ENCODE results near the gene FRS3. TPM values are rescaled to one million over a fixed set of nuclear protein-coding genes. Genes with fewer than 3 reads are reported as not detected.

FRS3 gene
- total RNA-seq, 2 donors from 2014 or later, result 4.0 to 5.2 TPM

- intact Hi-C loops (cut with DNase I), result no loop called here
- peak; percentile 81 for DNase-seq
- ATAC-seq, result peak; percentile 75 to 82
These were observed 45.7 kb downstream of the FRS3 start for GRCh38 chr6:41733707-41734665.

- intact Hi-C loops (cut with DNase I), result no loop called here
- no peak for ATAC-seq
- no peak for DNase-seq
These were observed 46.4 kb downstream of the FRS3 start for GRCh38 chr6:41733360-41733706.

- no peak for DNase-seq
- intact Hi-C loops (cut with DNase I), result no loop called here
- ATAC-seq, result no peak
These were observed 46.9 kb downstream of the FRS3 start for GRCh38 chr6:41732591-41733359.

- intact Hi-C loops (cut with DNase I), result no loop called here
- DNase-seq, result no peak
- ATAC-seq, result no peak
These were observed 47.6 kb downstream of the FRS3 start for GRCh38 chr6:41732149-41732548.

GRCh38 chr6:41731561-41732086 is 48.1 kb downstream of the FRS3 start:
- no peak for ATAC-seq
- intact Hi-C loops (cut with DNase I), result no loop called here
- DNase-seq, result no peak

- no peak for DNase-seq
- ATAC-seq, result no peak
- intact Hi-C loops (cut with DNase I), result no loop called here
These were observed 48.9 kb downstream of the FRS3 start for GRCh38 chr6:41730531-41731436.

- ATAC-seq (no peak), DNase-seq (no peak)
- intact Hi-C loops (cut with DNase I), result no loop called here
These were observed 50.1 kb downstream of the FRS3 start for GRCh38 chr6:41729624-41730023.

DNA sequence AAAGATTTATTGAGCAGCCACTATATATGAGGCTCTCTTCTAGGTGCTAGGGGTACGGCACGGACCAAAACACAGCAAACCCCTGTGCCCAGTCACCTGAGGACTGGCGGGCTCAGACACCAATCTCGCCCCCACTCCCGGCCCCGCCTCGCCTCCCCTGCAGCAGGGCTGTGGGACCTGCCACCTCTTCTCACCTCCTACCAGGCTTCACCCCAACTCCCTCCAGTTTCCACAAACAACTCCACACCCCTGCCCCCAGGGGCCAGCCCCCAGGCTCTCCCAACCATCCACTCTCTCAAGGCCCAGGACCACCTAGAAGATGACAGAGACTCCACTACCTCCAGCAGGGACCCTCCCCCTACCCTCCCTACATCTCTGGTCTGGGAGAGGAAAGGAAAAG is 50.7 kb downstream of the FRS3 start:
- DNase-seq (no peak), ATAC-seq (no peak)
- intact Hi-C loops (cut with DNase I), result no loop called here

DNA sequence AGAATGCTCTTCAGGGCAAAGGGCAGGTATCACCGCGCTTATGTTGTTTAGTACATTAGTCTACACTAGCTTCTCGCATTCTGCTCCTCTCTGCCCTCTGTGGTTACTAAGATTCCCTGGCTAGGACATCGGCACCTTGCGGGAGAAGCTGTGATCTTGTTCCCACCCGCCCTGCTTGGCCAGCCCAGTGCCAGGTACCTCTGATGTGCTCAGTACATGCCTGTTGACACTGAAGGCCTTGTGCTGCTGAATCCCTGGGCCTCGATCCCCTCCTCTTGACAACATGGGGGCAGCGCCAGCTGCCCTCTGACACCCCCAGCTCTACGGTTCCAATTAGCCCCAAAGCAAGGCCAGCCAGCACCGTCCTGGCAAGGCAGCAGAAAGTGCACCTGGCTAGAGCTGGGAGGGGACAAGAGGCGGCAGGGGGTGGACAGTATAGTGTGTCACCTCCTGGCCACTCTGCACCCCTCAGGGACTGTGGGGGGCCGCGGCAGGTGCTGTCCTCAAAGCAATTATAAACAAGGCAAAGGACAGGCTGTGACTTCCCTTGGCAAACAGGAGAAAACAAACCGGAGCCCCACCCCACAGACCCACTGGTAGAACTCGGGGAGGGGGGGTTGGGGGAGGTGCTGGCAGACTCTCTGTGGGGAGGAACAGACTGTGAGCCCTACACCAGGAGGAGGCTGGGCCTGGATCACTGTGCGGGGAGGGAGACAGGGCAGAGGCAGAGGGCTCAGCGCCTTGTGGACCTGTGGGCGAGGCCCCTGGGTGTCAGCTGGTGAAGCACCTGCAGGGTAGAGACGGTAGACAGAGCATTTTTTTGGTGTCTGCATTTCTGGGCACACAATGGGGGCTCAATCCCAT is 51.4 kb downstream of the FRS3 start:
- intact Hi-C loops (cut with DNase I), result no loop called here
- no peak for DNase-seq
- ATAC-seq, result peak; percentile 8 to 47

DNA sequence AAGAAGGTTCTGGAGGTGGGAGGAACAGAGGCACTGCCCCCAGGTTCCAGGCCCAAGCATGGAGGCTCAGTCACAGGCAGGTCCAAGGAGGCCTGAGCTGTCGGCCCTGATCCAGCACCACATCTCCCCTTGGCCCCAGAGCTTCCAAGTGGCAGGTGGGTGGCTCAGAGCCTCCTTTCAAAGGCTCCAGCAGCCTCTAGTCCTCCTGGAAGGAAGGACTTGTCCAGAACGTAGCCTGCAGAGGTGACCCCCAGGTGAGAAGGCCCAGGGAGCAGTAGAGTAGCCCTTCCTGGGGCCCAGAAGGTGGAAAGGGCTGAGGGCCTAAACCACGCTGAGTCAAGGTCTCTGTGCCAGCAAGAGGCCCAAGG is 52.0 kb downstream of the FRS3 start:
- intact Hi-C loops (cut with DNase I), result no loop called here
- ATAC-seq (no peak), DNase-seq (no peak)

DNA sequence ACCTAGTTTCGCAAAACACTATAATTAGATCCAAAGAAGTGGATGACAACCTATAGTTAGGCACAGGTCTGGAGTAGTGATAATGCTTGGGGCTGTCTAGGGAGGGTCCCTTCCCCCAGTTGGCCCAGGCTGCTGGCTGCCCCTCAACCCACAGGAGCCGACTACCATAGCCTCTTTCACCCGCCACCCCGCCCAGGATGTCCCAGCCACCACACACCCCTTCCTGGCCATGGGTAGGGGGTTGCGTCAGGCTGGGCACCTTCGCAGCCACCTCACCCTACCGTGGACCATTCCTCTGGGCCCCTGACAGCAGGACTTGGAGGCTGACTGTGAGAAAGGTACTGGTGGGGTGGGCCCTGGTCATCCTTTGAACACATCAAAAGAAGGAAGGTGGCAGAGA is 52.8 kb downstream of the FRS3 start:
- ATAC-seq, result no peak

DNA sequence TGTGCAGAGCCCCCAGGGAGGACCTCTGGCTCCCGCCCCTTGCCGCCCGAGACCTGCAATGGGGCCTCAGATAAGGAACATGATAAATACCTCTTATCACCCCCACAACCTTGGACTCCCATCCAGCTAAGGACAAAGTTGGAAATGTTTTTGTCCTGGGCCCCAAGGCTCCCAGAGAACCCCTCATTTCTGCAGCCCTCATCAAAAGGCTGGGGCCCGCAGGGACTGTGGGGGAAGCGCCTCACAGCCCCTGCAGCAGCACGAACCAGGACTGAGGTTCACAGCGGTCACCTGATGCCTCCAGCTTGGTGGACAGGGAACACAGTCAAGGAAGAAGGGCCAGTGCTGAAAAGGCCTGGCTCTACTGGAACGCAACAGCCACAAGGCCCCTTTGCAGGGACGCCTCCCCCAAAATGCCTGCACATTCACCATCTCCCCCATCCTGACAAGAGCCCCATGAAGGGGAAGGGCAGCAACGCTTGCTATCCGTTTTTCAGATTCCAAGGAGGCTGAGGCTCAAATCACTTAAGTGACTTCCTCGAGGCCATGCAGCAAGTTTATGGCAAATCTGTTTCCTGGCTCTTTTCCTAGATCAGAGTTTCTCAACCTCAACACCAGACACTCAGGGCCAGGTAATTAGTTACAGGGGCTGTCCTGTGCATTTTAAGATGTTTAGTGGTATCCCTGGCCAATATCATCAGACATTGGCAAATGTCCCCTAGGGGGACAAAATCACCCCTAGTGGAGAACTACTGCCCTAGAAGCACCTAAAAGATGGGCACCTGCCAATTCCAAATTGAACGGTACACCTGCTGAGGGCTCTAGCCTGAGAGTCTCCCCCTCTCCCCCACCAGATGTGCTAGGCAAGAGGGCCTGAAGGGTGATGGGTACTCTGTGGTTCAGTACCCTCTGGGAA is 54.9 kb downstream of the FRS3 start:
- intact Hi-C loops (cut with DNase I), result no loop called here

More for the DNA sequence above, 52.8 kb downstream of the FRS3 start:
- intact Hi-C loops (cut with DNase I), result no loop called here
- no peak for DNase-seq

GRCh38 chr6:41724228-41724580 is 55.5 kb downstream of the FRS3 start:
- DNase-seq, result no peak
- intact Hi-C loops (cut with DNase I), result no loop called here
- peak in 1 of 2 donors; percentile 5 for ATAC-seq

More for the DNA sequence above, 54.9 kb downstream of the FRS3 start:
- ATAC-seq (no peak), DNase-seq (no peak)

- peak; percentile 86 to 92 for ATAC-seq
These were observed 56.0 kb downstream of the FRS3 start for GRCh38 chr6:41723530-41724227.

GRCh38 chr6:41722969-41723529 is 56.7 kb downstream of the FRS3 start:
- peak in 1 of 2 donors; percentile 3 for ATAC-seq

More at GRCh38 chr6:41723530-41724227, 56.0 kb downstream of the FRS3 start:
- intact Hi-C loops (cut with DNase I), result no loop called here
- DNase-seq, result peak; percentile 83

GRCh38 chr6:41721414-41721813 is 58.3 kb downstream of the FRS3 start:
- ATAC-seq, result no peak
- no peak for DNase-seq
- intact Hi-C loops (cut with DNase I), result no loop called here

More at GRCh38 chr6:41722969-41723529, 56.7 kb downstream of the FRS3 start:
- intact Hi-C loops (cut with DNase I), result no loop called here
- no peak for DNase-seq

All from left cardiac atrium (tissue), 4 donors.